MM.1S (cell line): ENCODE measurements around the gene SCUBE2.

Experiments used
- CTCF ChIP-seq: fragments of 300-600 bp; sonication (generic); IDR thresholded peaks from 2 replicates; pipeline ENCODE4 v1.5.1; 2016; ENCODE audit warnings: antibody characterized with exemption, low read length, mixed read lengths
- EZH2 ChIP-seq: fragments of 300-600 bp; sonication (generic); optimal IDR thresholded peaks from 2 replicates; pipeline ENCODE3; 2017; ENCODE audit warnings: low read depth, mild to moderate bottlenecking, antibody characterized with exemption, low read length, mixed read lengths
- EZH2phosphoT487 ChIP-seq: fragments of 300-600 bp; sonication (generic); IDR thresholded peaks from 2 replicates; pipeline ENCODE4 v1.6.1; 2018; ENCODE audit warnings: antibody characterized with exemption, low read length

- TF ChIP-seq CTCF (no peak), EZH2 (no peak), EZH2phosphoT487 (no peak)
These were observed 19.7 kb downstream of the SCUBE2 start for GRCh38 chr11:9071692-9072091.
